RWPE2 (cell line): ENCODE measurements around the gene KCNMA1.

Experiments
- ATAC-seq: fragments of 200-7000 bp; cut with Tn5 transposase; 3 replicates; pipeline ENCODE4 v1.9.1; 2021; ENCODE audit warnings: low read depth
- DNase-seq: peaks from one replicate; pipeline ENCODE4 v3.0.0-alpha.2; 2020; ENCODE audit warnings: low spot score
- H3K27ac ChIP-seq: fragments of 450-650 bp; 2 replicates; pipeline ENCODE4 v1.5.1; 2017; ENCODE audit warnings: mild to moderate bottlenecking; ENCODE audit not compliant: poor library complexity, severe bottlenecking
- H3K27me3 ChIP-seq: fragments of 250-450 bp; sonication (Bioruptor Pico); 2 replicates; pipeline ENCODE4 v1.5.1; 2021; ENCODE audit warnings: mild to moderate bottlenecking, moderate library complexity; ENCODE audit not compliant: insufficient read depth, poor library complexity, severe bottlenecking
- H3K36me3 ChIP-seq: fragments of 250-450 bp; sonication (Bioruptor Pico); 2 replicates; pipeline ENCODE4 v1.5.1; 2020; ENCODE audit warnings: low read depth, mild to moderate bottlenecking, moderate library complexity
- H3K4me1 ChIP-seq: fragments of 250-450 bp; sonication (Bioruptor Pico); 2 replicates; pipeline ENCODE4 v1.5.1; 2021; ENCODE audit warnings: mild to moderate bottlenecking, moderate library complexity; ENCODE audit not compliant: insufficient read depth, poor library complexity, severe bottlenecking
- H3K4me3 ChIP-seq: fragments of 250-450 bp; sonication (Bioruptor Pico); 2 replicates; pipeline ENCODE4 v1.5.1; 2021; ENCODE audit warnings: mild to moderate bottlenecking, moderate library complexity; ENCODE audit not compliant: severe bottlenecking
- H3K9me3 ChIP-seq: fragments of 250-450 bp; sonication (Bioruptor Pico); 2 replicates; pipeline ENCODE4 v1.5.1; 2021; ENCODE audit warnings: mild to moderate bottlenecking, moderate library complexity; ENCODE audit not compliant: severe bottlenecking
- TF ChIP-seq, protein P1 (sequence below): fragments of 450-650 bp; IDR thresholded peaks from one replicate; pipeline ENCODE4 v1.5.1; 2017; ENCODE audit warnings: mild to moderate bottlenecking, moderate library complexity; ENCODE audit not compliant: poor library complexity, severe bottlenecking

KCNMA1 gene

DNA sequence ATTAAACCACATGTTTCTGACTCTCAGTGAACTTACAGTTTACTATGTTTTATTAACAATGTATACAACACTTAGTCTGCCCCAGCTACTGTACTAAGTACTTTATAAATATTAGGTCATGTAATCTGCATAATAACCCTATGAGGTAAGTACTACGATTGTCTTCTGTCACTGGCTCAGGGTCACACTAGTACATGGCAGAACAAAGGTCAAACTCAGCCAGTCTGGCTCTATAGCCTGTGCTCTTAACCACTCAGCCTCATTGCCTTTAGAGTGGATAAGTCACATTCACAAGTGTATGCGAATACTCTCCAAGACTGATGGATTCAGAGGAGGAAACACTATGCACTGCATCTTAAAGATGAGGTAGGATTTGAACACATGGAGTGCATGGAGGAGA is 252.3 kb downstream of the KCNMA1 start:
- Histone ChIP-seq H3K27ac (no peak overlapping the region), H3K9me3 (no peaks in the 10 kb centered on the region), H3K4me1 (peaks cover 20% of the 10 kb centered on the region), H3K36me3 (no peaks in the 10 kb centered on the region), H3K4me3 (no peak overlapping the region), H3K27me3 (no peaks in the 10 kb centered on the region)
- DNase-seq (no peak), ATAC-seq (no peak)
- TF ChIP-seq, protein P1, sequence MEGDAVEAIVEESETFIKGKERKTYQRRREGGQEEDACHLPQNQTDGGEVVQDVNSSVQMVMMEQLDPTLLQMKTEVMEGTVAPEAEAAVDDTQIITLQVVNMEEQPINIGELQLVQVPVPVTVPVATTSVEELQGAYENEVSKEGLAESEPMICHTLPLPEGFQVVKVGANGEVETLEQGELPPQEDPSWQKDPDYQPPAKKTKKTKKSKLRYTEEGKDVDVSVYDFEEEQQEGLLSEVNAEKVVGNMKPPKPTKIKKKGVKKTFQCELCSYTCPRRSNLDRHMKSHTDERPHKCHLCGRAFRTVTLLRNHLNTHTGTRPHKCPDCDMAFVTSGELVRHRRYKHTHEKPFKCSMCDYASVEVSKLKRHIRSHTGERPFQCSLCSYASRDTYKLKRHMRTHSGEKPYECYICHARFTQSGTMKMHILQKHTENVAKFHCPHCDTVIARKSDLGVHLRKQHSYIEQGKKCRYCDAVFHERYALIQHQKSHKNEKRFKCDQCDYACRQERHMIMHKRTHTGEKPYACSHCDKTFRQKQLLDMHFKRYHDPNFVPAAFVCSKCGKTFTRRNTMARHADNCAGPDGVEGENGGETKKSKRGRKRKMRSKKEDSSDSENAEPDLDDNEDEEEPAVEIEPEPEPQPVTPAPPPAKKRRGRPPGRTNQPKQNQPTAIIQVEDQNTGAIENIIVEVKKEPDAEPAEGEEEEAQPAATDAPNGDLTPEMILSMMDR, result no peak

DNA sequence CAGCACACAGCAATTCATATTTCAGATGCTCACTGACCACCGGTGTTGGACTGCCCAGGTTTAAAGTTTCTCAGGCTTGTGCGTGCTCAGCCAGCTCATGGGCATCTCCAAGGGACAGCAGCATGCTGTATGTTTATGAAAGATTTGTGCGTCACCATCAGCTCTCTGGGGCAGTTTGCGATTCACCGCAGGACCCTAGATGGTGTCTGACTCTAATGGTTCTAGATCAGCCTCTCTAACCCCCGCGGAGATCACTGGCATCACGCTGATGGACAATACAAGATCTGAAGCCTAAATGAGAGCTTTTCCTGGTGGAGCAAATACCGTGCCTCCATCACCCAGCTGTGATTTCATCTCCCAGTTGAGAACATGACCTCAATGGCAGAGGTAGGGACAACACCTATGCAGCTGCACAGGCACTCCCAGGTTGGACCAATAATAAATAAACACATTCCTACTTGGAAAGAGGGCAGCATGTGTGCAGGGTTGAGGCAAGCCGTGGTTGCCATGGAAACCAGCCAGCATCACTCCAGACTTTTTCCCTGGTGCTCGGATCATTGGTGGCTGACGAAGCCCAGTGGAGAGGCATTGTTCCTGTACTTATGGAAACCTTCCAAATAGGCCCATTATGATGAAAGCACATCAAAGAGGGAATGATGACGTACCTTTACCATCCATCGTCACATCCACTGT is 253.6 kb downstream of the KCNMA1 start:
- Histone ChIP-seq H3K9me3 (no peaks in the 10 kb centered on the region), H3K36me3 (no peaks in the 10 kb centered on the region), H3K4me1 (peaks cover 17% of the 10 kb centered on the region), H3K27ac (no peak overlapping the region), H3K27me3 (no peaks in the 10 kb centered on the region), H3K4me3 (no peak overlapping the region)
- DNase-seq (no peak), ATAC-seq (no peak)
- TF ChIP-seq, protein P1, result no peak

DNA sequence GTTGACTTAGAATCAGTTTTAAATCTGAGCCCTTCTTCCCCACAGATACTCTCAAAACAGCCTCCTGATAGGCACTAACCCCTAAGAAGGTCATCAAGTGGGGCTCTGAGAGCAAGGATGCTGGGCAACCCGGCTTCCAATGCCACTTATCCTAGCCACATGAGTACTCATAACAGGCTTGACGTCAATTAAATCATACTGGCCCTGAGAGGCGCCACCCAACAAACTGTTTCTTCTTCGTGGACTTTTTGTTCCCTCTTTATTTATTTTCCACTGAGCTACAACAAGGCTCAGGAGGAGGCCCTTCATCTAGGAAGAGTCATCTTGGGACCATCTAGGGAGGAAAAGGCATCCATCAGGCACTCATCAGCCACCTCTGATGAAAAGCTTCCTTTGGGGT is 255.9 kb downstream of the KCNMA1 start:
- Histone ChIP-seq H3K27me3 (no peaks in the 10 kb centered on the region), H3K4me1 (peaks cover 18% of the 10 kb centered on the region), H3K9me3 (no peaks in the 10 kb centered on the region), H3K4me3 (no peak overlapping the region), H3K27ac (no peak overlapping the region), H3K36me3 (no peaks in the 10 kb centered on the region)
- DNase-seq, result no peak
- ATAC-seq, result no peak
- TF ChIP-seq, protein P1, result no peak

GRCh38 chr10:77380723-77381122 is 256.9 kb downstream of the KCNMA1 start:
- no peak for DNase-seq
- no peak for ATAC-seq
- H3K9me3 ChIP-seq, result no peaks in the 10 kb centered on the region
- no peaks in the 10 kb centered on the region for H3K27me3 ChIP-seq
- H3K27ac ChIP-seq, result no peak overlapping the region
- peaks cover 13% of the 10 kb centered on the region for H3K4me1 ChIP-seq
- TF ChIP-seq, protein P1, result no peak
- no peak overlapping the region for H3K4me3 ChIP-seq
- no peaks in the 10 kb centered on the region for H3K36me3 ChIP-seq

DNA sequence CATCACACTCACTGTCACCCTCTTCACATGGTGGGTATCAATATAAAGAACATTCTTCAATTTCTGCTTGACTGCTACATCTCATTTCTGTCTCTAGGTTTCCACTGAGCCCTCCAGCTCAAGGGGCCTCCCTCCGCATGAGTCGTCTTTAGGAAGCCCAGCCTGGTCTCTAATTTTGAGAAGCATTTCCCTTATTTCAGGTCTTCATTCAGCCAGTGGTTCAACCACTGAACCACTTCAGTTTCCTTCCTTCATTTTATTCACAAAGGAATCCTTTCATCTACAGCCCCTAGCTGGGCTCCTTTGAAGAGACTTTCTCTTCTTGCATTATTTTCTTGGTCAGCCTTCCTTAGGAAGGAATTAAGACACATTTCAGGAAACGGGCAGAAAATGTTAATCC is 257.4 kb downstream of the KCNMA1 start:
- H3K27ac ChIP-seq, result no peak overlapping the region
- H3K4me1 ChIP-seq, result peaks cover 13% of the 10 kb centered on the region
- no peaks in the 10 kb centered on the region for H3K27me3 ChIP-seq
- H3K9me3 ChIP-seq, result no peaks in the 10 kb centered on the region
- TF ChIP-seq, protein P1, result no peak
- ATAC-seq, result no peak
- H3K4me3 ChIP-seq, result no peak overlapping the region
- no peaks in the 10 kb centered on the region for H3K36me3 ChIP-seq
- DNase-seq, result no peak
